Esophagus squamous epithelium (tissue), 4 donors: Measurements from ENCODE around the gene FUT4.

Source experiments
- POLR2A ChIP-seq, 4 donors: fragments of 450-650 bp; IDR thresholded peaks; one replicate each; pipeline ENCODE4 v1.6.1; 2017; ENCODE audit warnings: antibody characterized with exemption in 4 of 4, mild to moderate bottlenecking in 4 of 4, moderate library complexity in 3 of 4
- TF ChIP-seq, protein P1 (sequence below), 6 experiments: fragments of 450-650 bp in 4 of 6; fragments of 200-600 bp in 2 of 6; sonication (generic) in 2 of 6; IDR thresholded peaks; one replicate each; pipeline ENCODE4 v1.5.1; 2016 to 2019; ENCODE audit warnings: antibody characterized with exemption in 6 of 6, mild to moderate bottlenecking in 4 of 6, moderate library complexity in 4 of 6

DNA sequence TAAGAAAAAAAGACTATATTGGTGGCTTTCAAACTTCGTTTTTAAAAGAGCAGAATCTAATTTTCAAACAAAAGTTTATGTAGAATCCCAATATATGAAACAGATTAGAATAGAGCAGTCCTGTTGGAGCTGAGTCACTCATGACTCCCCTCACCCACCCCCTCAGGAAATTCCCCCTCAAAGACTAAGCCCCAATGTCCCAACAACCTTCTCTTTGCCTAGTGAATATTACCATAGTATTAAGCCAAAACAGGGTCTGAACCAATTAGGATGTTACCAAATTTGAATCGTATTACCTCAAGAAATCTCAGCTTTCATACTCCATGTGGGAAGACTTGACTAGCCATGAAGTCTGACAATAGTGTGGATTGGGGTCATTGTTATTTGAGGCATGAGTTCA is 15.6 kb downstream of the FUT4 start:
- TF ChIP-seq, protein P1, sequence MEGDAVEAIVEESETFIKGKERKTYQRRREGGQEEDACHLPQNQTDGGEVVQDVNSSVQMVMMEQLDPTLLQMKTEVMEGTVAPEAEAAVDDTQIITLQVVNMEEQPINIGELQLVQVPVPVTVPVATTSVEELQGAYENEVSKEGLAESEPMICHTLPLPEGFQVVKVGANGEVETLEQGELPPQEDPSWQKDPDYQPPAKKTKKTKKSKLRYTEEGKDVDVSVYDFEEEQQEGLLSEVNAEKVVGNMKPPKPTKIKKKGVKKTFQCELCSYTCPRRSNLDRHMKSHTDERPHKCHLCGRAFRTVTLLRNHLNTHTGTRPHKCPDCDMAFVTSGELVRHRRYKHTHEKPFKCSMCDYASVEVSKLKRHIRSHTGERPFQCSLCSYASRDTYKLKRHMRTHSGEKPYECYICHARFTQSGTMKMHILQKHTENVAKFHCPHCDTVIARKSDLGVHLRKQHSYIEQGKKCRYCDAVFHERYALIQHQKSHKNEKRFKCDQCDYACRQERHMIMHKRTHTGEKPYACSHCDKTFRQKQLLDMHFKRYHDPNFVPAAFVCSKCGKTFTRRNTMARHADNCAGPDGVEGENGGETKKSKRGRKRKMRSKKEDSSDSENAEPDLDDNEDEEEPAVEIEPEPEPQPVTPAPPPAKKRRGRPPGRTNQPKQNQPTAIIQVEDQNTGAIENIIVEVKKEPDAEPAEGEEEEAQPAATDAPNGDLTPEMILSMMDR (IDR thresholded peaks at IDR 0.05): no peak
- no peak for TF ChIP-seq POLR2A (IDR thresholded peaks at IDR 0.05)
